A673 (cell line): ENCODE results near the gene NR6A1. TPM values are rescaled to one million over a fixed set of nuclear protein-coding genes. Genes with fewer than 3 reads are reported as not detected.

Source experiments
- BruUV-seq: library from RNA; stranded (reverse); fragments of 400-500 nt; replicated peaks from 2 replicates; lab custom pipeline; 2021; lab: Mats Ljungman, UMichigan
- CTCF ChIA-PET: fragments of 300-600 bp; sonication (Branson Sonifier 250); formaldehyde crosslinking; loops from one replicate; lab custom pipeline; 2022; ENCODE audit warnings: antibody characterized with exemption; lab: Charles Lee
- POLR2A ChIA-PET: fragments of 300-600 bp; sonication (Branson Sonifier 250); formaldehyde crosslinking; loops from one replicate; lab custom pipeline; 2022; ENCODE audit warnings: antibody characterized with exemption; ENCODE audit not compliant: low non-redundant PET; lab: Charles Lee
- DNase-seq: peaks from one replicate; pipeline ENCODE4 v3.0.0-alpha.2; 2015; ENCODE audit warnings: low spot score
- H3K27ac ChIP-seq: fragments of 200-600 bp; sonication (generic); 2 replicates; pipeline ENCODE4 v1.5.1; 2016; ENCODE audit warnings: mixed run types, low read depth, mild to moderate bottlenecking, mixed read lengths, antibody characterized with exemption, low read length; ENCODE audit not compliant: poor library complexity, severe bottlenecking
- H3K27me3 ChIP-seq: fragments of 200-600 bp; sonication (generic); replicated peaks from 2 replicates; pipeline ENCODE4 v1.6.1; 2017; ENCODE audit warnings: mixed run types, low read depth, mild to moderate bottlenecking, mixed read lengths, antibody characterized with exemption, low read length; ENCODE audit not compliant: insufficient read depth, poor library complexity
- H3K36me3 ChIP-seq: fragments of 200-600 bp; sonication (generic); 2 replicates; pipeline ENCODE4 v1.6.1; 2016; ENCODE audit warnings: mixed run types, mild to moderate bottlenecking, mixed read lengths, antibody characterized with exemption, low read length; ENCODE audit not compliant: insufficient read depth, poor library complexity, severe bottlenecking
- H3K4me1 ChIP-seq: fragments of 200-600 bp; sonication (generic); 2 replicates; pipeline ENCODE4 v1.6.1; 2017; ENCODE audit warnings: mixed run types, mild to moderate bottlenecking, mixed read lengths, antibody characterized with exemption, low read length; ENCODE audit not compliant: insufficient read depth, poor library complexity, severe bottlenecking
- H3K4me3 ChIP-seq: fragments of 200-600 bp; sonication (generic); 2 replicates; pipeline ENCODE4 v1.5.1; 2016; ENCODE audit warnings: low read depth, mixed run types, mild to moderate bottlenecking, mixed read lengths, low read length; ENCODE audit not compliant: poor library complexity, severe bottlenecking
- H3K9me3 ChIP-seq: fragments of 200-600 bp; sonication (generic); 2 replicates; pipeline ENCODE4 v1.6.1; 2016; ENCODE audit warnings: mixed run types, low read depth, mild to moderate bottlenecking, mixed read lengths, antibody characterized with exemption, low read length; ENCODE audit not compliant: poor library complexity, severe bottlenecking
- CTCF ChIP-seq: fragments of 300-800, 200-600 bp; sonication (generic); conservative IDR thresholded peaks from 2 replicates; pipeline ENCODE4 v1.5.1; 2017; ENCODE audit warnings: low read depth, mild to moderate bottlenecking, antibody characterized with exemption, low read length, moderate library complexity, mixed read lengths
- EZH2 ChIP-seq: fragments of 200-600 bp; sonication (generic); IDR thresholded peaks from 2 replicates; pipeline ENCODE4 v1.6.1; 2017; ENCODE audit warnings: borderline replicate concordance, low read depth, mild to moderate bottlenecking, mixed read lengths, antibody characterized with exemption, low read length; ENCODE audit not compliant: poor library complexity, severe bottlenecking
- intact Hi-C: fragments of 100-400 bp; cut with micrococcal nuclease; formaldehyde crosslinking; loops from one replicate; pipeline ENCODE4 v1.10.0; 2022; ENCODE audit not compliant: unreplicated experiment
- total RNA-seq: library from RNA; stranded (reverse); gene quantifications from 2 replicates; pipeline ENCODE4 v1.2.3, GENCODE V29; 2021

Gene NR6A1
- total RNA-seq, 1 experiment from 2014 or later = 5.3 TPM

GRCh38 chr9:124501771-124502320 is 269.3 kb downstream of the NR6A1 start:
- no peak for DNase-seq

GRCh38 chr9:124500796-124501611 is 270.1 kb downstream of the NR6A1 start:
- CTCF ChIA-PET = no interaction called here
- TF ChIP-seq CTCF (no peak), EZH2 (no peak)
- H3K9me3 ChIP-seq = no peaks in the 10 kb centered on the region
- intact Hi-C loops = no loop called here
- POLR2A ChIA-PET = no interaction called here
- H3K27ac ChIP-seq = no peak overlapping the region
- no TSS peak for BruUV-seq
- H3K4me1 ChIP-seq = peaks cover 9% of the 10 kb centered on the region
- H3K27me3 ChIP-seq = peaks cover 49% of the 10 kb centered on the region
- no peak for DNase-seq
- H3K4me3 ChIP-seq = no peak overlapping the region
- no peaks in the 10 kb centered on the region for H3K36me3 ChIP-seq

More at GRCh38 chr9:124501771-124502320, 269.3 kb downstream of the NR6A1 start:
- Histone ChIP-seq H3K27me3 (peaks cover 53% of the 10 kb centered on the region), H3K9me3 (no peaks in the 10 kb centered on the region), H3K4me1 (peaks cover 9% of the 10 kb centered on the region), H3K27ac (no peak overlapping the region), H3K36me3 (no peaks in the 10 kb centered on the region), H3K4me3 (no peak overlapping the region)
- no TSS peak for BruUV-seq
- POLR2A ChIA-PET = interaction anchor here (0.6 kb wide), 1 partner anchor 93 kb away, joined by 3 read pairs; no protein-coding TSS in a partner anchor
- TF ChIP-seq CTCF (no peak), EZH2 (no peak)
- CTCF ChIA-PET = no interaction called here
- intact Hi-C loops = no loop called here

- Histone ChIP-seq H3K27ac (no peak overlapping the region), H3K36me3 (no peaks in the 10 kb centered on the region), H3K4me1 (peaks cover 9% of the 10 kb centered on the region), H3K27me3 (peaks cover 41% of the 10 kb centered on the region), H3K9me3 (no peaks in the 10 kb centered on the region), H3K4me3 (no peak overlapping the region)
- TF ChIP-seq CTCF = no peak
- TF ChIP-seq EZH2 = no peak
- DNase-seq = no peak
- CTCF ChIA-PET = no interaction called here
- intact Hi-C loops = no loop called here
- BruUV-seq = no TSS peak
- POLR2A ChIA-PET = no interaction called here
Measured at GRCh38 chr9:124500028-124500795, 270.9 kb downstream of the NR6A1 start.
